Measurements from ENCODE around the gene CAPZB.
A peak's percentile ranks its signal among the peaks of the same experiment; 100 is the strongest.
"Not testable (repeated sequence)": the region's sequence is repeated elsewhere in the genome, so short reads cannot be mapped to it uniquely, and the experiment has no call there.

Gene CAPZB

DNA sequence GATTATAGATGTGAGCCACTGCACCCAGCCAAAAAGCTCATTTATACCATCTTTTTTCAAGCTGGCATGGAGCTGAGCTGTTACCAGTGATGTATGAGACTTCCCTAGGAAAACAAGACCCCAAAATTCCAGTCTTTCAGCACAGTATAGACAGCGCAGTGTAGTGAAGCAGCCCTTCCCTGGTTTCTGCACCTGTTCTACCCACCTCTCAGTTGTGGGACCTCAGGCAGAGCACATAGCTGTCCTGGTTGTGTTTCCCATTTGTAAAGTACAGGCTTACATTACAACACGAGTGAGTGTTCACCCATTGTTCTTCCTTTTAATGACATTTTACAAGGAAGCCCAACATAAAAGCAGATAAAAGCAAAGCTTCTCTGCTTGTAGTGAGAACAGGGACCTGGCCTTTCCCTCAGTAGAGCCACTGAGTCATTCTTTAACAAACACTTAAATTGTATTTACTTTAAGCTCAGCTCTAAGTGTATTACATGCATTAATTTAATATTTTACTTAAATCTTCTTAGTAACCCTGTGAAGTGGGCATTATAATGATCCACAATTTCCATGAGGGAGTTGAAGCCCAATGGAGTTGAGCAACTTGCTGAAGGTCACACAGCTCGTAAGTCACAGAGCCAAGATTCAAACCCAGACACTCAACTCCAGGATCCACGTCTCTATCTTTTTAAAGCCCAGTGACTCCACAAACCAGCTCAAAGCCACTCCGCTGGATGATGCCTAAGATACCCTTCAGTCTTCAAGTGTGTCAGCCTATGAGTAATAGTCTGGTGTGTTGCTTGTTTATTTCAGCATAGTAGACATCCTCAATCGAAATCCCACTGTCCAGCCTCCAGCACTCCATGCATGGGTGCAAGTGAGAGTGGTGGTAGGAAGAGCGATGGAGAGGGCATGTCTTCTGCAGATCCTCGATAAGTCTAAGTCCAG, 40.5 kb upstream of the CAPZB start:
- no peak for DNase-seq (ENCODE audit: low read depth)
- no peak overlapping the region for H3K4me3 ChIP-seq (replicated peaks; ENCODE audit: low read depth, low read length)
- TF ChIP-seq, protein P1, sequence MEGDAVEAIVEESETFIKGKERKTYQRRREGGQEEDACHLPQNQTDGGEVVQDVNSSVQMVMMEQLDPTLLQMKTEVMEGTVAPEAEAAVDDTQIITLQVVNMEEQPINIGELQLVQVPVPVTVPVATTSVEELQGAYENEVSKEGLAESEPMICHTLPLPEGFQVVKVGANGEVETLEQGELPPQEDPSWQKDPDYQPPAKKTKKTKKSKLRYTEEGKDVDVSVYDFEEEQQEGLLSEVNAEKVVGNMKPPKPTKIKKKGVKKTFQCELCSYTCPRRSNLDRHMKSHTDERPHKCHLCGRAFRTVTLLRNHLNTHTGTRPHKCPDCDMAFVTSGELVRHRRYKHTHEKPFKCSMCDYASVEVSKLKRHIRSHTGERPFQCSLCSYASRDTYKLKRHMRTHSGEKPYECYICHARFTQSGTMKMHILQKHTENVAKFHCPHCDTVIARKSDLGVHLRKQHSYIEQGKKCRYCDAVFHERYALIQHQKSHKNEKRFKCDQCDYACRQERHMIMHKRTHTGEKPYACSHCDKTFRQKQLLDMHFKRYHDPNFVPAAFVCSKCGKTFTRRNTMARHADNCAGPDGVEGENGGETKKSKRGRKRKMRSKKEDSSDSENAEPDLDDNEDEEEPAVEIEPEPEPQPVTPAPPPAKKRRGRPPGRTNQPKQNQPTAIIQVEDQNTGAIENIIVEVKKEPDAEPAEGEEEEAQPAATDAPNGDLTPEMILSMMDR (IDR thresholded peaks at IDR 0.05; ENCODE audit: low read length, missing control alignments) = no peak

DNA sequence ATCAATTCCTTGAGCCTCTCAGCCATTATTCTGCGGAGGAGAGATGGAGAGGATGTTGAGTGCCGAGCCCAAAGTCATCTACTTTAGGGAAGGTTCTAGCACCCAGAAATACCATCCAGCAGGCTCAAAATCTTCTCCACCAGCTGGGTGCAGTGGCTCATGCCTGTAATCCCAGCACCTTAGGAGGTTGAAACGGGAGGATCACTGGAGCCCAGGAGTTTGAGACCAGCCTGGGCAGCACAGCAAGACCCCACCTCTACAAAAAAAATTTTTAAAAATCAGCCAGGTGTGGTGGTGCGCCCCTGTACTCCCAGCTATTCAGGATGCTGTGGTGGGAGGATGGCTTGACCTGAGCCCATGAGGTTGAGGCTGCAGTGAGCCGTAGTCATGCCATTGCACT, 39.5 kb upstream of the CAPZB start:
- DNase-seq (ENCODE audit: low read depth) = no peak
- TF ChIP-seq, protein P1 (IDR thresholded peaks at IDR 0.05; ENCODE audit: low read length, missing control alignments) = no peak
- H3K4me3 ChIP-seq (replicated peaks; ENCODE audit: low read depth, low read length) = no peak overlapping the region

DNA sequence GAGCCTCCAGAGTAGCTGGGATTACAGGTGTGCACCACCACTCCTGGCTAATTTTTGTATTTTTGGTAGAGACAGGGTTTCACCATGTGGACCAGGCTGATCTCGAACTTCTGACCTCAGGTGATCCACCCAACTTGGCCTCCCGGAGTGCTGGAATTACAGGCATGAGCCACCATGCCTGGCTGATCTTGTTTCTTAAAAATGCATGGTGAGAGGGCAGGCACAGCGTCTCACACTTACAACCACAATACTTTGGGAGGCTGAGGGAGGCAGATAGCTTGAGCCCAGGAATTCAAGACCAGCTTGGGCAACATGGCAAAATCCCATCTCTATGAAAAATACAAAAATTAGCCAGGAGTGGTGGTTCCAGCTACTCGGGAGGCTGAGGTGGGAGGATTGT, 37.2 kb upstream of the CAPZB start:
- not testable (repeated sequence) for DNase-seq (ENCODE audit: low read depth); H3K4me3 ChIP-seq (replicated peaks; ENCODE audit: low read depth, low read length)

DNA sequence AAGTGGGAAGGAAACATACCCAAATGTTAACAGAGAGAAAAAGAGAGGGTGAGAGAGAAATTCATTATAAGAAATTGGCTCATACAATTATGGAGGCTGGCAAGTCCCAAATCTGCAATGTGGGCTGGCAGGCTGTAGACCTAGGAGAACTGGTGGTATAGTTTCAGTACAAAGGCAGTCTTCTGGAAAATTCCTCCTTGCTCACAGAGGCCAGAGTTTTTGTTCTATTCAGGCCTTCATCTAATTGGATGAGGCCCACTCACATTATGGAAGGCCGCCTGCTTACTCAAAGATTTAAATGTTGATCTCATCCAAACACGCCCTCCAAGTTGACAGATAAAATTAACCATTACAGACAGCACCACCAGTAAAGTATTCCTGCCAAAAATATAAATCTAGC, 36.1 kb upstream of the CAPZB start:
- H3K4me3 ChIP-seq (replicated peaks; ENCODE audit: low read depth, low read length) = no peak overlapping the region
- DNase-seq (ENCODE audit: low read depth) = no peak
- TF ChIP-seq, protein P1 (IDR thresholded peaks at IDR 0.05; ENCODE audit: low read length, missing control alignments) = no peak

DNA sequence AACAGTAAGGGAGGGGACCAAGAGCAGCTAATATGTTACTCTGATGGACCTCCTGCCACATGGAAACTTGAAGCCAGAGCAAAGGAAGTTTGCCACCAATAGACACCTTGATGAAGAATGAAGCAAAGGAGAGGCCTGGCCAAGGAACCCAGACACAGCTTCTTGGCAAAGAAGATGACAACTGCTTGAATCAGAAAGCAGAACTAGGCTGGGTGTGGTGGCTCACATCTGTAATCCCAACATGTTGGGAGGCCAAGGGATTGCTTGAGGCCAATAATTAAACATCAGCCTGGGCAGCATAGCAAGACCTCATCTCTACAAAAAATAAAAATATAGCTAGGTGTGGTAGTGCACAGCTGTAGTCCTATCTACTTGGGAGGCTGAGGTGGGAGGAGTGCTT, 31.7 kb upstream of the CAPZB start:
- DNase-seq (ENCODE audit: low read depth) = no peak
- TF ChIP-seq, protein P1 (IDR thresholded peaks at IDR 0.05; ENCODE audit: low read length, missing control alignments) = no peak
- H3K4me3 ChIP-seq (replicated peaks; ENCODE audit: low read depth, low read length) = no peak overlapping the region

DNA sequence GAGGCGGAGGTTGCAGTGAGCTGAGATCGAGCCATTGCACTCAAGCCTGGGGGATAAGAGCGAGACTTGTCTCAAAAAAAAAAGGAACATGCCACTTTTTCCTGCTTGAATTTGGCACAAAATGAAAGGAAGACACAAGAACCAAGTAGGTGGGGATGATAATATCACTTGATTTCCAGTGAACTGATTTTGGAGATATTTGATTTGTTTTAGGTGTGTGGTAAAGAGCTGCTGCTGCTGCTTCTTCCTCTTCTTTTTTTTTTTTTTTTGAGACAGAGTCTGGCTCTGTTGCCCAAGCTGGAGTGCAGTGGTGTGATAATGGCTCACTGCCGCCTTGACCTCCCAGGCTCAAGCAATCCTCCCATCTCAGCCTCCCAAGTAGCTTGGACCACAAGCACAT, 29.9 kb upstream of the CAPZB start:
- no peak overlapping the region for H3K4me3 ChIP-seq (replicated peaks; ENCODE audit: low read depth, low read length)
- TF ChIP-seq, protein P1 (IDR thresholded peaks at IDR 0.05; ENCODE audit: low read length, missing control alignments) = no peak
- DNase-seq (ENCODE audit: low read depth) = no peak

DNA sequence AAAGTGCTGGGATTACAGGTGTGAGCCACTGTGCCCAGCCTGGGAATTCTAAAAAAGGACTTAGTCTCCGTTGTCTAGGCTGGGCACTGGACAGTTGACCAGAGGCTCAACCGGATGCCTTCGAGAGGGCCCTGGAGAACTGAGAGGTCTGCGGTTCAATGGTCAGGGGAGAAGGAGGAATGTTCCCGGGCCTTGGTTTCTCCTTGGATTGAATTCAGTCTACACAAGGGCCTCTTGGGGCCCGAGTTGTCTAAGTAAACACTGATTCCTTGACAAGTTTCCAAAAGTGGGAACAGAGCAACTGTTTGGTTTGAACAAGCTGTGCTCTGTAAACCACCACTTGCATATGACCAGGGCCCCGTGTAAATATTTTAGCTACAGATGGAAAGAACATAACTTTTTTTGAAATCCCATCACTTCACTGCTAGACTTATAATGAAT, 29.1 kb upstream of the CAPZB start:
- H3K4me3 ChIP-seq (replicated peaks; ENCODE audit: low read depth, low read length) = no peak overlapping the region
- TF ChIP-seq, protein P1 (IDR thresholded peaks at IDR 0.05; ENCODE audit: low read length, missing control alignments) = no peak
- DNase-seq (ENCODE audit: low read depth) = peak; percentile 57

All from fibroblast of pulmonary artery (primary cell).